ENCODE measurements around the gene STK33. TPM values are rescaled to one million over a fixed set of nuclear protein-coding genes. Genes with fewer than 3 reads are reported as not detected.

Gene STK33
- total RNA-seq, 4 donors from 2014 or later: 1.9 to 18.9 (median 3.1) TPM

GRCh38 chr11:8345179-8345578 is 248.8 kb downstream of the STK33 start:
- no peak for DNase-seq
- H3K9me3 ChIP-seq: no peaks in the 10 kb centered on the region
- H3K27me3 ChIP-seq: no peaks in the 10 kb centered on the region
- no peaks in the 10 kb centered on the region for H3K36me3 ChIP-seq
- no peak overlapping the region for H3K4me3 ChIP-seq
- no peaks in the 10 kb centered on the region for H3K4me1 ChIP-seq
- H3K27ac ChIP-seq: no peak overlapping the region
- TF ChIP-seq POLR2A (IDR thresholded peaks at IDR 0.05) (no peak), CTCF (IDR thresholded peaks at IDR 0.05) (no peak)

GRCh38 chr11:8344346-8344745 is 249.7 kb downstream of the STK33 start:
- TF ChIP-seq CTCF (IDR thresholded peaks at IDR 0.05) (no peak), POLR2A (IDR thresholded peaks at IDR 0.05) (no peak)
- no peak overlapping the region for H3K27ac ChIP-seq

GRCh38 chr11:8342821-8343681 is 251.0 kb downstream of the STK33 start:
- Histone ChIP-seq H3K36me3 (no peaks in the 10 kb centered on the region), H3K27ac (no peak overlapping the region), H3K27me3 (no peaks in the 10 kb centered on the region), H3K4me3 (no peak overlapping the region), H3K4me1 (no peaks in the 10 kb centered on the region), H3K9me3 (no peaks in the 10 kb centered on the region)
- no peak for DNase-seq
- TF ChIP-seq CTCF (IDR thresholded peaks at IDR 0.05) (no peak), POLR2A (IDR thresholded peaks at IDR 0.05) (no peak)

More at GRCh38 chr11:8344346-8344745, 249.7 kb downstream of the STK33 start:
- no peaks in the 10 kb centered on the region for H3K27me3 ChIP-seq
- no peaks in the 10 kb centered on the region for H3K4me1 ChIP-seq
- H3K9me3 ChIP-seq: no peaks in the 10 kb centered on the region
- H3K4me3 ChIP-seq: no peak overlapping the region
- no peaks in the 10 kb centered on the region for H3K36me3 ChIP-seq
- DNase-seq: no peak

GRCh38 chr11:8341996-8342395 is 252.0 kb downstream of the STK33 start:
- Histone ChIP-seq H3K27me3 (no peaks in the 10 kb centered on the region), H3K27ac (no peak overlapping the region), H3K36me3 (no peaks in the 10 kb centered on the region), H3K9me3 (no peaks in the 10 kb centered on the region), H3K4me3 (no peak overlapping the region), H3K4me1 (no peaks in the 10 kb centered on the region)
- no peak for DNase-seq
- no peak for TF ChIP-seq POLR2A (IDR thresholded peaks at IDR 0.05)
- TF ChIP-seq CTCF (IDR thresholded peaks at IDR 0.05): no peak

Small RNA genes lying within 50 kb of the gene (small RNA-seq; reads per million reads assigned to genes)
- 0 reads per million in 2 donors for gene RF00601

Other genes with a start within 250 kb of the STK33 start
- 10 to 100 TPM; 12.1 to 34.2 (median 19.8) TPM for gene TRIM66, start 88.4 kb upstream of the STK33 start, total RNA-seq
- 100 to 1,000 TPM; 476 to 923 (median 619) TPM for gene RPL27A, start 88.6 kb upstream of the STK33 start, total RNA-seq